ENCODE results near the gene MON2. TPM values are rescaled to one million over a fixed set of nuclear protein-coding genes. Genes with fewer than 3 reads are reported as not detected.
A peak's percentile ranks its signal among the peaks of the same experiment; 100 is the strongest.

The MON2 gene
- total RNA-seq, 1 donor from 2014 or later = 62.3 TPM

DNA sequence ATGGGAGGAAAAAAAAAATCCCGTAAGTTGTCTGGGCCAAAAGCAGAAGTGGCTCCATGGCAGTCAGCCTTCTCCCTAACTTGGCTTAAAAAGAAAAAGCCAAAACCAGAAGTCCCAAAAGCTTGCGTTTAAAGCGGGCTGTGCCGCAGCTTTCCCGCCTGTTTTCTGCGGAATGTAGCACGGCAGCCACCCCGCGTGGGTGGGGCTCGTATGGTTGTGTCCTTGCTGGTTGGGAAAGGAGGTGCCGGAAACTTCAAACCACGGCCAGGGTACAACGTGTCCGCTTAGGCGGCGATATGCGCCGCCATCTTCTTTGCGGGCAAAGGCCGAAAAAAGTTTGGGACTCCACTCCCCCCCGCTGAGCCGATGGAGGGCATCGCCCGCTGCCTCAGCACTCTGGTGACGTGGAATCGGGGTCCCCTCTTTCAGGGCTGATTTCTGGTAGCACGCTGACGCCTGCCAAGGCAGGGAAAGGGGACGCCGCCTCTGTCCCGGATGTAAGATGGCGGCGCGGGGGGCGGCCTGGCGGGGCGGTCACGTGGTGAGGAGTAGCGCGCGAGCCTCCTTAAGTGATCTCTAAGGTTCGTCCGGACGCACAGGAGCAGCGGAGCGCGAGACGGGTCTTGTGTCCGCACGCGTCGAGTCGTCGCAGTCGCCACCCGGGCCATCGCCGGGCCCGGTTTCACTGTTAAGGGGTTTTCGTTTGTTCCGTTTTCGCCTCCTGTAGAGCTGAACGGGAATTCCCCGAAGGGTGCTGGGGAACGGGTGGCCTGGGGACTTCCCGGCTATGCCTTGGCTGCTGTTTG, 135.8 kb downstream of the MON2 start:
- peaks cover 9% of the 10 kb centered on the region for H3K36me3 ChIP-seq
- peak overlapping the region; percentile 82 for H3K9ac ChIP-seq
- Mint-ChIP-seq H3K27me3 (ENCODE audit: insufficient read depth, low read depth) (peaks cover 5% of the 10 kb centered on the region), H3K4me1 (peaks cover 23% of the 10 kb centered on the region), H3K36me3 (peaks cover 21% of the 10 kb centered on the region), H3K27ac (peak overlapping the region; percentile 98), H3K9me3 (peaks cover 2% of the 10 kb centered on the region), H3K4me3 (peak overlapping the region; percentile 93)
- H4K20me1 ChIP-seq (ENCODE audit: low read depth) = peaks cover 30% of the 10 kb centered on the region
- no peaks in the 10 kb centered on the region for H3K27me3 ChIP-seq
- H2AFZ ChIP-seq (replicated peaks) = peak overlapping the region; percentile 75
- H3K4me3 ChIP-seq = peak overlapping the region; percentile 79
- peaks cover 44% of the 10 kb centered on the region for H3K79me2 ChIP-seq (ENCODE audit: low read depth)
- peaks cover 59% of the 10 kb centered on the region for H3F3A ChIP-seq (ENCODE audit: low read depth)
- TF ChIP-seq, protein P1, sequence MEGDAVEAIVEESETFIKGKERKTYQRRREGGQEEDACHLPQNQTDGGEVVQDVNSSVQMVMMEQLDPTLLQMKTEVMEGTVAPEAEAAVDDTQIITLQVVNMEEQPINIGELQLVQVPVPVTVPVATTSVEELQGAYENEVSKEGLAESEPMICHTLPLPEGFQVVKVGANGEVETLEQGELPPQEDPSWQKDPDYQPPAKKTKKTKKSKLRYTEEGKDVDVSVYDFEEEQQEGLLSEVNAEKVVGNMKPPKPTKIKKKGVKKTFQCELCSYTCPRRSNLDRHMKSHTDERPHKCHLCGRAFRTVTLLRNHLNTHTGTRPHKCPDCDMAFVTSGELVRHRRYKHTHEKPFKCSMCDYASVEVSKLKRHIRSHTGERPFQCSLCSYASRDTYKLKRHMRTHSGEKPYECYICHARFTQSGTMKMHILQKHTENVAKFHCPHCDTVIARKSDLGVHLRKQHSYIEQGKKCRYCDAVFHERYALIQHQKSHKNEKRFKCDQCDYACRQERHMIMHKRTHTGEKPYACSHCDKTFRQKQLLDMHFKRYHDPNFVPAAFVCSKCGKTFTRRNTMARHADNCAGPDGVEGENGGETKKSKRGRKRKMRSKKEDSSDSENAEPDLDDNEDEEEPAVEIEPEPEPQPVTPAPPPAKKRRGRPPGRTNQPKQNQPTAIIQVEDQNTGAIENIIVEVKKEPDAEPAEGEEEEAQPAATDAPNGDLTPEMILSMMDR (IDR thresholded peaks at IDR 0.05) = no peak
- no peak for TF ChIP-seq EZH2 (IDR thresholded peaks at IDR 0.05)
- no peak for TF ChIP-seq EZH2phosphoT487 (IDR thresholded peaks at IDR 0.05)
- no peaks in the 10 kb centered on the region for H3K9me3 ChIP-seq (ENCODE audit: low read depth)
- peak; percentile 97 for DNase-seq (ENCODE audit: low spot score)
- peaks cover 30% of the 10 kb centered on the region for H3K4me1 ChIP-seq
- H3K27ac ChIP-seq = peak overlapping the region; percentile 97
- peak overlapping the region; percentile 97 for H3K4me2 ChIP-seq

DNA sequence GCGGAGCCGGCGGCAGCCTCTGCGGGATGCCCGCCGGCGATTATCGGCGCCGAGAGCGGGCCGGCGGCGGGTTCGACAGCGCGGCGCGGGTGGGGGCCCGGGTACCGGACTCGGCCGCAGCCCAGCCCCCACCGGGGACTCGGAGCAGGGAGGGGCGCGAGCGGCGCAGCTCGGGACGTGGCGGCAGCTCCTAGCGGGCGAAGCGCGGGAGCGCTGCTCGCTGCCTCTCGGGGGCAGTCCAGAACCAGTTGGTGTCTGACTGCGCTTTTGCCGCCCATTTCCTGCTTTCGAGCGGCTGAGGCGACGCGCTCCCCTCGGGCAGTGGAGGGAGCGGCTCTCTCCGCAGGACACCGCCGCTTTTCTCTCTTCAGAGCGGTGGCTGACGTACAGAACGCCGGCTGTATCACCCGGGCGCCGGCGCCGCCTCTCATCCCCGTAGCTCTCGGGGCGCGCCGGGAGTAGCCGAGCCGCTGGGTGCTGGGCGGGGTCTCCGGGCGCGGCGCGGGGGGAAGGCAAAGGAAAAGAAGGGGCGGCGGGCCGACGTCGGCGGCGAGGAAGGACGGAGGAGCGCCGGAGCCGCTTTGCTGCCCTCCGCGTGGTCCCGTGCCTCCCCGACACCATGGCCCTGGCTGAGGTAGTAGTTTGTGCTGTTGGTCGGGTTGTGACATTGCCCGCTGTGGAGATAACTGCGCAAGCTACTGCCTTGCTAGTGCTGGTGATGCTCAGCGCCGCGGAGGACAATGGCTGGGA, 136.6 kb downstream of the MON2 start:
- H3K27ac ChIP-seq = peak overlapping the region; percentile 97
- Mint-ChIP-seq H3K4me3 (peak overlapping the region; percentile 94), H3K27ac (peak overlapping the region; percentile 96), H3K27me3 (ENCODE audit: insufficient read depth, low read depth) (peaks cover 5% of the 10 kb centered on the region), H3K4me1 (peaks cover 23% of the 10 kb centered on the region), H3K9me3 (peaks cover 2% of the 10 kb centered on the region), H3K36me3 (peaks cover 25% of the 10 kb centered on the region)
- no peak for TF ChIP-seq EZH2 (IDR thresholded peaks at IDR 0.05)
- TF ChIP-seq, protein P1 (IDR thresholded peaks at IDR 0.05) = peak; percentile 49
- H3K4me3 ChIP-seq = peak overlapping the region; percentile 79
- H3K9me3 ChIP-seq (ENCODE audit: low read depth) = no peaks in the 10 kb centered on the region
- peaks cover 16% of the 10 kb centered on the region for H3K36me3 ChIP-seq
- DNase-seq (ENCODE audit: low spot score) = peak; percentile 96
- no peaks in the 10 kb centered on the region for H3K27me3 ChIP-seq
- peak overlapping the region; percentile 75 for H2AFZ ChIP-seq (replicated peaks)
- H3K4me2 ChIP-seq = peak overlapping the region; percentile 97
- peaks cover 51% of the 10 kb centered on the region for H3K79me2 ChIP-seq (ENCODE audit: low read depth)
- H4K20me1 ChIP-seq (ENCODE audit: low read depth) = peaks cover 34% of the 10 kb centered on the region
- peaks cover 67% of the 10 kb centered on the region for H3F3A ChIP-seq (ENCODE audit: low read depth)
- H3K9ac ChIP-seq = peak overlapping the region; percentile 82
- H3K4me1 ChIP-seq = peaks cover 33% of the 10 kb centered on the region

DNA sequence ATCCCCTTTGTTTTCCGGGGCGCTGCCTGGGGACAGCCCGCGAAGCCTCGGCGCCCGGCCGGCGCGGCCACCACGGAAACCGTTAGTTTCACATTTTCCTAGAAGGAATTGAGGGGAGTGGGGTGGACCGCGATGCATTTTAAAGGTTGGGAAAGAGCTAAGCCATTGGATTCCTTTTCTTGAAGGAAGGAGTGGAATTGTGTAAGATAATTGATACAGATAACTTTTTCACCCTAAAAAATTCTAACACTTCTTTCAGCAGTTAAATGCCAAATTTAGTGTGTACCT, 137.1 kb downstream of the MON2 start:
- peak overlapping the region; percentile 82 for H3K9ac ChIP-seq
- DNase-seq (ENCODE audit: low spot score) = no peak
- H3K27ac ChIP-seq = peak overlapping the region; percentile 97
- peaks cover 69% of the 10 kb centered on the region for H3F3A ChIP-seq (ENCODE audit: low read depth)
- H3K4me3 Mint-ChIP-seq = peak overlapping the region; percentile 94
- H3K27me3 ChIP-seq = no peaks in the 10 kb centered on the region
- peaks cover 17% of the 10 kb centered on the region for H3K36me3 ChIP-seq
- H3K27ac Mint-ChIP-seq = peak overlapping the region; percentile 96
- H3K79me2 ChIP-seq (ENCODE audit: low read depth) = peaks cover 57% of the 10 kb centered on the region
- H2AFZ ChIP-seq (replicated peaks) = peak overlapping the region; percentile 75
- H3K27me3 Mint-ChIP-seq (ENCODE audit: insufficient read depth, low read depth) = peaks cover 5% of the 10 kb centered on the region
- peaks cover 33% of the 10 kb centered on the region for H3K4me1 ChIP-seq
- H3K36me3 Mint-ChIP-seq = peaks cover 28% of the 10 kb centered on the region
- no peaks in the 10 kb centered on the region for H3K9me3 ChIP-seq (ENCODE audit: low read depth)
- no peak for TF ChIP-seq EZH2phosphoT487 (IDR thresholded peaks at IDR 0.05)
- no peak for TF ChIP-seq EZH2 (IDR thresholded peaks at IDR 0.05)
- TF ChIP-seq, protein P1 (IDR thresholded peaks at IDR 0.05) = no peak
- peaks cover 34% of the 10 kb centered on the region for H4K20me1 ChIP-seq (ENCODE audit: low read depth)
- peak overlapping the region; percentile 97 for H3K4me2 ChIP-seq
- peaks cover 24% of the 10 kb centered on the region for H3K4me1 Mint-ChIP-seq
- H3K9me3 Mint-ChIP-seq = peaks cover 2% of the 10 kb centered on the region
- H3K4me3 ChIP-seq = peak overlapping the region; percentile 79

All from neural progenitor cell (in vitro differentiated cells).